NCI-H2081 (cell line): ENCODE results near the gene ABCA6.
"Not testable (repeated sequence)": the region's sequence is repeated elsewhere in the genome, so short reads cannot be mapped to it uniquely, and the experiment has no call there.

Source experiments
- DNase-seq, 2 experiments: peaks; one replicate each; lab custom pipeline; 2025; lab: John Stamatoyannopoulos, UW

The ABCA6 gene

DNA sequence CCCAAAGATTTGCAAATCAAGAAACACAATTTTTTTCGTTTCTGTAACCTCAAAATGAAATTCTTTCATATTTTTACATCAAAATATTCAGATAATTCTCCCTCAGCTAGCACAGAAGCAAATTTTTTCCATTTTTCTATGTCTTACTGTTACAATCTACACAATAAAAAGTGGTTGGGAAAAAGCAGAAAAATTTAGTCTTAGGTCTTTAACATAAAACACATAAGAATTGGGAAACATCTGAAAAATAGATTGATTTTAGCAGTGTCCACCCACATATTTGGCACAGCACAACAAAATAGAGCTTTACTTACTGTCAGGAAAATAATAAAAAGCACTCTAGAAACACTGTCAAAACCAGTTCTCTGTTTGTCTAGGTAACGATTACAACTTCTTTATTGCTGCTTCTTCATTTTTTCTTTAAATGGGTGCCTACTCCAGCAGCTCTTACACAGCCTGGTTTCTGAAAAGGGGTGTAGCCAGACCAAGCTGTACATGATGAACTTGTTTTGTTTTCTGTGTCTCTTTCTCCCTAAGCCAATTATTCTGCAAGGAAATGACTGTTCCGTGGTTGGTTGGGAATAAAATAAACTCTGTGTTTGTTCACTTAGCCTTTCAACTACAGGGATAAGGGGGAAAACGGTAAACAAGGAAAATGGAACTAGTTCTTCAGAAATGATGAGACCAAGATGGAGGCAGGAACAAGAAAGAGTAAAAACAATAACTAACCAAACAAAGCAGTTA lies at the start of gene ABCA6:
ABCA6 (minus strand) TSS at position 465 of the 744 bp plus-strand sequence. CDS start 1,192 bp downstream, outside the sequence.
- no peak for DNase-seq

GRCh38 chr17:69188796-69189195 lies 47.1 kb upstream of the ABCA6 start:
- no peak for DNase-seq

GRCh38 chr17:69188064-69188463 lies 46.4 kb upstream of the ABCA6 start:
- DNase-seq: no peak

GRCh38 chr17:69187294-69187693 lies 45.6 kb upstream of the ABCA6 start:
- no peak for DNase-seq

GRCh38 chr17:69179227-69179952 lies 37.7 kb upstream of the ABCA6 start:
- no peak for DNase-seq

- no peak for DNase-seq
Observed at GRCh38 chr17:69176457-69176795, 34.7 kb upstream of the ABCA6 start.

- DNase-seq: no peak
Observed at GRCh38 chr17:69175625-69176456, 34.1 kb upstream of the ABCA6 start.

DNA sequence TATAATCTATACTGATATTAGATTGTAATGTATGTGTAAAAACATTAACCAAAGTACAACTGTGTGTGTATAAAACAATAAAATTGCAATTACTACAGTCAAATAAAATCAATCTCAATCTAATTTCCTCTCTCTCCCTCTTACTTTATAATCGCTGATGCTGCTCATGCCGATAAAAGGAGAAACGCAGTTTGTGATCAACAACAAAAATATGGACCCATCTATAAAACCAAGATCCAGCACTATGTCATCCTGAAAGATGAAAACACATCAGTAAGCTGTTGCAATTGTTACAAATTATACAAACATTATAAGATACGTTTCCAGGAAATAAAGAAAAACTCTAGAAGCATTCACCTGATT lies 33.5 kb upstream of the ABCA6 start:
- DNase-seq: no peak

DNA sequence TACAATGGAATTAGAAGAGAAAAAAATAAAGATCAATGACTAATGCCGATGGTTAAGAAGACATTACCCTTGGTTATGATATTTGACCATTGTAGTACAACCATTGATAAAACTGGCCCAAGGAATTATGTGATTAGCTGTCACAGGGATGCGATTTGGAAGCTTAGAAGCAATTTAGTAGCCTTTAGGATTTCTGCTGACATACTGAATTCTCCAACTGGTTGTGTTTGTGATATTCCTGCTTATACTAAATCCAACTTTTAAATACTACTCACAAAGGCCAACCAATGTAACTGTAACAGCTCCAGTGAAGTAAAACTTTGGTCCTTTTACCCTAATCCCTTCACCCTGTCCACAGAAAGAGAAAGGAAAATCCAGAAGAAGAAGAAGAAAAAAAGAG lies 31.4 kb upstream of the ABCA6 start:
- DNase-seq: no peak

DNA sequence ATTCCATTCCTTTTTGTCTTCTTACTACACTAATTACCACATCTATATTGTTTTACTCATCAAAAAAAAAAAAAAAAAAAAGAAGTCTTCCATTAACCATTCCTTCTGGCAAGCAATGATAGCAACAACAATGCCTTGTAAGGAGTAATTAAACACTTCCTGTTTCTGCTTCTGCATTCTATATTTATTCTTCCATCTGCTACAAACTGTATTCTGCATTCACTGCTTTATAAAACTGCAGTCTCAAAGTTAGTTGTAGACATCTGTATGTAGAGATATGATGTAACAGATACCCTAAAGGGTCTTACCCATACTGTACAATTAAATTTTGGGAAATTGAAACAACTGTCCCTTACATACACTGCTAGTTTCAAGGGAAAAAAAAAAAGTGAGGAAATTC lies 28.7 kb upstream of the ABCA6 start:
- no peak for DNase-seq

DNA sequence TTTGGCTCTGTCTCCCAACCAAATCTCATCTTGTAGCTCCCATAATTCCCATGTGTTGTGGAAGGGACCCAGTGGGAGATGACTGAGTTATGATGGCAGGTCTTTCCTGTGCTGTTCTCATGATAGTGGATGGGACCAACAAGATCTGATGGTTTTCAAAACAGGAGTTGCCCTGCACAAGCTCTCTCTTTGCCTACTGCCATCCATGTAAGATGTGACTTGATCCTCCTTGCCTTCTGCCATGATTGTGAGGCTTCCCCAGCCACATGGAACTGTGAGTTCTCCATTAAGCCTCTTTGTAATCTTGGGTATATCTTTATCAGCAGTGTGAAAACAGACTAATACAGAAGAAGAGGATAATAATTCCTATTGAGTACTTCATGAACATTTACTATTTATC lies 26.9 kb upstream of the ABCA6 start:
- DNase-seq: not testable (repeated sequence)

DNA sequence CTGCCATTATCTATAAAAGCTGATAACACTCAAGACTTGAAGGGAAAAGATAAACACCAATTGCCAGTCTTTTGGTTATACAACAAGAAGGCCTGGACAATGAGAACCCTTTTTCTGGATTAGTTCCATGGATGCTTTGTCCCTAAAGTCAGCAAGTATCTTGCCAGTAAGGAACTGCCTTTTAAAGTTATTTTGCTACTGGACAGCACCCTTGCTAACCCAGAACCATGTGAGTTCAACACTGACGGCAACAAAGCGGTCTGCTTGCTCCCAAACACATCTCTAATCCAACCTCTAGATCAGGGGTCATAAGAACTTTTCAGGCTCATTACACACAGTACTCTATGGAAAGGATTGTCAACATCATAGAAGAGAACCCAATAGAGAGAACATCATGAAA lies 25.3 kb upstream of the ABCA6 start:
- no peak for DNase-seq

DNA sequence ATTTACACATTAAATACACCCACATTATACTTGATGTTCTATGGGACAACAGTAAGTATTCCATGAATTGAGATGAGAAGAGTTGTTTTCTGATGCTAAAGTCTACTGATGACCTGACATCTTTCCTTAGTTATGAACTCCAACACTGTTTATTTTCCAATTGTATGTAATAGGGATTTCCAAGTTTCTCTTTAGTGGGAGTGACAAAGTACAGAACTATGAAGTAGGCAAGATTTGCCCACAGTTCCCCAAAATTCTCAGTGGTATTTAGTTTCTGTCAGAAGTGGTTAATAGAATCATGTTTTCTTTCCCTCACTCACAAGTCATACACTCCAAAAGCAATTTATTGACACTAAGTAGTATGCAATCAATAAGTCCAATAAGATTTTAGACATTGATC lies 22.5 kb upstream of the ABCA6 start:
- no peak for DNase-seq

DNA sequence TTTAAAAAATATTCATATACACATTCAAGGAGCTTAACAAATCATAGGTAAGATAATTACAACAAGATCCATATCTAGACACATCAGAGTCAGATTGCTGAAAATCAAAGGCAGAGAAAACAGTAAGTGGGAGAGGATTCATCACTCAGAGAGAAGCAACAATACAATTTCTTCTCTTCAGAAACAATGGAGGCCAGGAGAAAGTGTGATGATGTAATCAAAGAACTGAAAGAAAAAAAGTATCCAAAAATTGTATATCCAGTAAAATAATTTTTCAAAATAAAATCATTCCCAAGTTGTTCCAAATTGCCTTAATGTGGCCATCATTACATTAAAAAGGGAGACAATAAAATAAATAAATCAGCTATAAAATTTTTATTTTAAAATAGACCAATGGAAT lies 17.7 kb upstream of the ABCA6 start:
- no peak for DNase-seq

- no peak for DNase-seq
Observed at GRCh38 chr17:69154267-69154666, 12.6 kb upstream of the ABCA6 start.

- no peak for DNase-seq
Observed at GRCh38 chr17:69150333-69150732, 8.6 kb upstream of the ABCA6 start.

DNA sequence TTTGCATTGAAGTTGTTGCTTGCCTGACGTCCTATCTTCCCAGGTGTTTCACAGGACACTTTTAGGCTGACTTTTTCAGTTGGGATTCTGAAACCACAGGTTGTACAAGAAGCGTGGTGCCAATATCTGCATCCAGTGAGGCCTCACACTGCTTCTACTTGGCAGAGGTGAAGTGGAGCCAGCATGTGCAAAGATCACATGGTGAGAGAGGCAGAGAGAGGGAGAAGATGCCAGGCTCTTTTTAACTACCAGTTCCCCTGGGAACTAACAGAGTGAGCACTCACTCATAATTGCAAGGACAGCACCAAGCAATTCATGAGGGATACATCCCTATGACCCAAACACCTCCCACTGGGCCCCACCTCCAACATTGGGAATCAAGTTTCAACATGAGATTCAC lies 5.8 kb upstream of the ABCA6 start:
- no peak for DNase-seq

GRCh38 chr17:69144331-69145255 lies 2.9 kb upstream of the ABCA6 start:
- no peak for DNase-seq

DNA sequence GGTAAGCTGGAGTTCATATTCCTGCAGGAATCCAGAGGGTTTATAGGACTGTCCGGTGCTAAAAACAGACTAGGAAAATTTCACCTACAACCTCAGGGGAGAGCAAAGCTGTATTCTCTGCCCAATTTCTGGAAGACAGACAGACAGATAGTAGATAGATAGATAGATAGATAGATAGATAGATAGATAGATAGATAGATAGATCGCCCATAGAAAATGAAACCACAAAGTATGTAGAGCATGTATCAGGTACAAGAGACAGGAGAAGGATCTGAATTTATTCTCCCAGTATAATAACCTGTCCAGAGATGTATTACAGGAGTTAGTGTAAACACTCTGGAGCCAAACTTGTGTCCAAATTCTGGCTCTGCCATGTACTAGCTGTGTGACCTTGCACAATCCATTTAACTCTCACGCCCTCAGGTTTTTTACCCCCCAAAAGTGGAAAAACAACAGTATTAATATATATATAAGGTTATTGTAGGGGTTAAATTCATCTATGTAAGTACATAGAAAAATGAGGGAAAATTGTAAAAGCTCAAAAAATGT lies 2.1 kb upstream of the ABCA6 start:
- no peak for DNase-seq

DNA sequence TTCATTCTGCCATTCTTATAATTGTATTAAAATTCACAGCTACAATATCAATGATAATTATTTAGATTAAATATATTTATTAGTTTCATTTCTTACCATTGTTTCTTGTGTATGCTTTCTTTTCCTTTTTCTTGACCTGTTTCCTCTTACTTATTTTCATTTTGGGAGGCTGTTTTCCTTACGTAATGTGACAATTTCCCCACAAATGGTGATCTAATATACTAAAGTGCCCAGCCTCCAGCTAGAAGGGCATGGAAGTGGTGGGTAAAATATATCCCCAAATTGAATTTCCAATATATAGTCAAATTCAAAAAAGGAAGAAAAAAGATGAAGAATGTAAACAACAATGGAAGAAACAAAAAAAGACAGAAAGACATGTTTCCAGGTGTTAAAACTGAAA lies 1.5 kb upstream of the ABCA6 start:
- DNase-seq: no peak

DNA sequence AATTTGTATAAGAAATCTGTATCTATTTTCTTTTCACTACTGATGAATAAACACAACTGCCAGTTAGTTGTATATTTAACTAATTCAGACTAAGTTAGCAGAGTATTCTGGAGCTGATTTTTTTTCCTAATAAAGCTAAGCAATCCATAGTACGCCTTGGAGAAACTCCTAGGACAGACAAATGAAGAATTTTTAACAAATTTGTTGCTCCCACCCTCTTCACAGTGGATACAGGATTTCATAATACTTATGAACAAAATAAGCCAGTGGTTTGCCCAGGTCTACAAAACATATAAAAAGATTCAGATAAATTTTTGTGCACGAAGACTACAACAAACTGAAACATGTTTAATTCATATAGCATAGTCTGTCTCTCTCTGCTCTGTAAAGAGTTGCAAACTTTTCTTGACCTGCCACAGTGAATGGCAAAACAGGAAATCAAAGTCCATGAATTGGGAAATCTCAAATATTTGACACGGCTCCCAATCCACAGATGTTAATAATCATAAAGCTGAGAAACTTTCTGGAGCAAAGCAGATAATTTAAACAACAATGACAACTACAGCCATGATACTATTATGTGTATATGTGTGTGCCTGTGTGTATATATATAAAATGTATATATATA lies 594 bp upstream of the ABCA6 start:
- DNase-seq: no peak
